Neural progenitor cell (in vitro differentiated cells): ENCODE results near the gene TULP3. TPM values are rescaled to one million over a fixed set of nuclear protein-coding genes. Genes with fewer than 3 reads are reported as not detected.

Experiments
- DNase-seq: peaks from one replicate; pipeline ENCODE4 v3.0.0-alpha.2; 2016; ENCODE audit warnings: low spot score
- H2AFZ ChIP-seq: fragments of 200-600 bp; sonication (generic); replicated peaks from 2 replicates; pipeline ENCODE4 v1.6.1; 2016; ENCODE audit warnings: antibody characterized with exemption
- H3F3A ChIP-seq: fragments of 200-600 bp; sonication (generic); 2 replicates; pipeline ENCODE4 v1.6.1; 2016; ENCODE audit warnings: antibody characterized with exemption, low read depth
- H3K27ac ChIP-seq: fragments of 200-600 bp; sonication (generic); 2 replicates; pipeline ENCODE4 v1.5.1; 2016; ENCODE audit warnings: mild to moderate bottlenecking
- H3K27me3 ChIP-seq: fragments of 200-600 bp; sonication (generic); 2 replicates; pipeline ENCODE4 v1.6.1; 2016; ENCODE audit warnings: mild to moderate bottlenecking, moderate library complexity
- H3K36me3 ChIP-seq: fragments of 200-600 bp; sonication (generic); 2 replicates; pipeline ENCODE4 v1.5.1; 2016
- H3K4me1 ChIP-seq: fragments of 200-600 bp; sonication (generic); 2 replicates; pipeline ENCODE4 v1.6.1; 2016; ENCODE audit warnings: mixed run types
- H3K4me2 ChIP-seq: fragments of 200-600 bp; sonication (generic); 2 replicates; pipeline ENCODE4 v1.6.1; 2016
- H3K4me3 ChIP-seq: fragments of 200-600 bp; sonication (generic); 2 replicates; pipeline ENCODE4 v1.5.1; 2016
- H3K79me2 ChIP-seq: fragments of 200-600 bp; sonication (generic); 2 replicates; pipeline ENCODE4 v1.6.1; 2016; ENCODE audit warnings: low read depth
- H3K9ac ChIP-seq: fragments of 200-600 bp; sonication (generic); 2 replicates; pipeline ENCODE4 v1.6.1; 2016
- H3K9me3 ChIP-seq: fragments of 200-600 bp; sonication (generic); 2 replicates; pipeline ENCODE4 v1.5.1; 2016; ENCODE audit warnings: low read depth
- H4K20me1 ChIP-seq: fragments of 200-600 bp; sonication (generic); 2 replicates; pipeline ENCODE4 v1.6.1; 2016; ENCODE audit warnings: low read depth
- H3K27ac Mint-ChIP-seq: 3 replicates; pipeline ENCODE4 v1.8.0; 2021; ENCODE audit warnings: mixed read lengths
- H3K27me3 Mint-ChIP-seq: 2 replicates; pipeline ENCODE4 v1.8.0; 2022; ENCODE audit warnings: low read depth, mild to moderate bottlenecking, inconsistent platforms, moderate library complexity, mixed read lengths; ENCODE audit not compliant: insufficient read depth
- H3K36me3 Mint-ChIP-seq: 3 replicates; pipeline ENCODE4 v1.8.0; 2021; ENCODE audit warnings: mixed read lengths
- H3K4me1 Mint-ChIP-seq: 3 replicates; pipeline ENCODE4 v1.8.0; 2021; ENCODE audit warnings: mixed read lengths
- H3K4me3 Mint-ChIP-seq: 3 replicates; pipeline ENCODE4 v1.8.0; 2021; ENCODE audit warnings: mild to moderate bottlenecking, moderate library complexity, mixed read lengths
- H3K9me3 Mint-ChIP-seq: 3 replicates; pipeline ENCODE4 v1.8.0; 2020; ENCODE audit warnings: mixed read lengths
- CTCF ChIP-seq: fragments of 200-600 bp; sonication (generic); IDR thresholded peaks from 2 replicates; pipeline ENCODE4 v1.5.1; 2017; ENCODE audit warnings: antibody characterized with exemption, mild to moderate bottlenecking
- EZH2 ChIP-seq: fragments of 200-600 bp; sonication (generic); IDR thresholded peaks from 2 replicates; pipeline ENCODE4 v1.6.1; 2017; ENCODE audit warnings: antibody characterized with exemption, mild to moderate bottlenecking, moderate library complexity
- EZH2phosphoT487 ChIP-seq: fragments of 200-600 bp; sonication (generic); IDR thresholded peaks from 2 replicates; pipeline ENCODE4 v1.6.1; 2017; ENCODE audit warnings: antibody characterized with exemption
- total RNA-seq: library from RNA; depleted of rRNA; stranded (reverse); fragments of >200 nt; gene quantifications from 2 replicates; pipeline ENCODE4 v1.2.3, GENCODE V29; 2015; ENCODE audit warnings: low replicate concordance

The TULP3 gene
- total RNA-seq, 1 donor from 2014 or later = 33.4 TPM

GRCh38 chr12:2897418-2897817, 6.7 kb downstream of the TULP3 start:
- H3K36me3 ChIP-seq = no peaks in the 10 kb centered on the region
- Mint-ChIP-seq H3K4me3 (no peak overlapping the region), H3K36me3 (peaks cover 3% of the 10 kb centered on the region), H3K27me3 (no peaks in the 10 kb centered on the region), H3K4me1 (peaks cover 19% of the 10 kb centered on the region), H3K9me3 (no peaks in the 10 kb centered on the region), H3K27ac (no peak overlapping the region)
- peaks cover 12% of the 10 kb centered on the region for H3F3A ChIP-seq
- peaks cover 5% of the 10 kb centered on the region for H3K4me1 ChIP-seq
- peaks cover 51% of the 10 kb centered on the region for H4K20me1 ChIP-seq
- no peaks in the 10 kb centered on the region for H3K27me3 ChIP-seq
- H3K9me3 ChIP-seq = no peaks in the 10 kb centered on the region
- no peak overlapping the region for H3K4me2 ChIP-seq
- no peak overlapping the region for H3K4me3 ChIP-seq
- H3K27ac ChIP-seq = no peak overlapping the region
- TF ChIP-seq EZH2phosphoT487 = no peak
- TF ChIP-seq CTCF = no peak
- TF ChIP-seq EZH2 = no peak
- DNase-seq = no peak
- H3K79me2 ChIP-seq = peaks cover 84% of the 10 kb centered on the region
- H2AFZ ChIP-seq = no peak overlapping the region
- H3K9ac ChIP-seq = no peak overlapping the region

- no peaks in the 10 kb centered on the region for H3F3A ChIP-seq
- no peak overlapping the region for H3K4me2 ChIP-seq
- no peak overlapping the region for H2AFZ ChIP-seq
- no peak for TF ChIP-seq EZH2
- TF ChIP-seq EZH2phosphoT487 = no peak
- TF ChIP-seq CTCF = no peak
- no peak overlapping the region for H3K9ac ChIP-seq
- Mint-ChIP-seq H3K9me3 (no peaks in the 10 kb centered on the region), H3K27me3 (no peaks in the 10 kb centered on the region), H3K4me3 (no peak overlapping the region), H3K36me3 (peaks cover 5% of the 10 kb centered on the region), H3K27ac (no peak overlapping the region), H3K4me1 (peaks cover 12% of the 10 kb centered on the region)
- H3K4me1 ChIP-seq = no peaks in the 10 kb centered on the region
- peaks cover 47% of the 10 kb centered on the region for H4K20me1 ChIP-seq
- DNase-seq = no peak
- H3K36me3 ChIP-seq = no peaks in the 10 kb centered on the region
- peaks cover 70% of the 10 kb centered on the region for H3K79me2 ChIP-seq
- no peaks in the 10 kb centered on the region for H3K9me3 ChIP-seq
- no peak overlapping the region for H3K27ac ChIP-seq
- no peak overlapping the region for H3K4me3 ChIP-seq
- H3K27me3 ChIP-seq = no peaks in the 10 kb centered on the region
Measured at GRCh38 chr12:2900642-2901041, 10.0 kb downstream of the TULP3 start.

- H3K27ac ChIP-seq = peak overlapping the region; percentile 44
- no peak for DNase-seq
- H3K4me1 ChIP-seq = no peaks in the 10 kb centered on the region
- H3K4me2 ChIP-seq = no peak overlapping the region
- H3K4me3 ChIP-seq = no peak overlapping the region
- H3K27ac Mint-ChIP-seq = no peak overlapping the region
- peaks cover 11% of the 10 kb centered on the region for H3K4me1 Mint-ChIP-seq
- H3K27me3 Mint-ChIP-seq = no peaks in the 10 kb centered on the region
- H4K20me1 ChIP-seq = peaks cover 50% of the 10 kb centered on the region
- no peak overlapping the region for H3K4me3 Mint-ChIP-seq
- H3K27me3 ChIP-seq = no peaks in the 10 kb centered on the region
- no peaks in the 10 kb centered on the region for H3K9me3 ChIP-seq
- no peaks in the 10 kb centered on the region for H3F3A ChIP-seq
- H3K9ac ChIP-seq = no peak overlapping the region
- TF ChIP-seq EZH2phosphoT487 = no peak
- TF ChIP-seq CTCF = no peak
- no peak for TF ChIP-seq EZH2
- no peak overlapping the region for H2AFZ ChIP-seq
- peaks cover 5% of the 10 kb centered on the region for H3K36me3 Mint-ChIP-seq
- H3K79me2 ChIP-seq = peaks cover 59% of the 10 kb centered on the region
- H3K36me3 ChIP-seq = no peaks in the 10 kb centered on the region
- no peaks in the 10 kb centered on the region for H3K9me3 Mint-ChIP-seq
Measured at GRCh38 chr12:2902272-2902880, 11.7 kb downstream of the TULP3 start.
